ENCODE measurements around the gene RNF213.

RNF213 gene

GRCh38 chr17:80446645-80447405 lies 186.2 kb downstream of the RNF213 start:
- no peak for DNase-seq (ENCODE audit: low read depth in 2 of 3, low spot score in 2 of 3)

GRCh38 chr17:80447790-80448189 lies 187.1 kb downstream of the RNF213 start:
- no peak for DNase-seq (ENCODE audit: low read depth in 2 of 3, low spot score in 2 of 3)

All from activated CD8-positive, alpha-beta memory T cell treated with anti-CD3 and anti-CD28 coated beads for 48 hours (primary cell).